Activated CD4-positive, alpha-beta T cell treated with anti-CD3 and anti-CD28 coated beads for 1 hour (primary cell): Measurements from ENCODE around the gene DEGS1.
A peak's percentile ranks its signal among the peaks of the same experiment; 100 is the strongest.
"Not testable (repeated sequence)": the region's sequence is repeated elsewhere in the genome, so short reads cannot be mapped to it uniquely, and the experiment has no call there.

Experiments
- DNase-seq: peaks from one replicate; pipeline ENCODE4 v3.0.0-alpha.2; 2020

The DEGS1 gene

DNA sequence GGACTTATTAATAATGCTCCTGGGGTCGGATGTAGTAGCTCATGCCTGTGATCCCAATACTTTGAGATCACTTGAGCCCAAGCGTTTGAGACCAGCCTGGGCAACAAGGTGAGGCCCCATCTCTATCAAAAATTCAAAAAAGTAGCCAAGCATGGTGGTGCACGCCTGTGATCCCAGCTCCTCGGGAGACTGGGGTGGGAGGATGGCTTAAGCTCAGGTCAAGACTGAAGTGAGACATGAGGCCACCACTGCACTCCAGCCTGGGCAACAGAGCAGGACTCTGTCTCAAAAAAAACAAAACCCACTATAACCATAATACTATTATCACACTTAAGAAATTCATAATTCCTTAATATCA, 1.6 kb upstream of the DEGS1 start:
- no peak for DNase-seq

DNA sequence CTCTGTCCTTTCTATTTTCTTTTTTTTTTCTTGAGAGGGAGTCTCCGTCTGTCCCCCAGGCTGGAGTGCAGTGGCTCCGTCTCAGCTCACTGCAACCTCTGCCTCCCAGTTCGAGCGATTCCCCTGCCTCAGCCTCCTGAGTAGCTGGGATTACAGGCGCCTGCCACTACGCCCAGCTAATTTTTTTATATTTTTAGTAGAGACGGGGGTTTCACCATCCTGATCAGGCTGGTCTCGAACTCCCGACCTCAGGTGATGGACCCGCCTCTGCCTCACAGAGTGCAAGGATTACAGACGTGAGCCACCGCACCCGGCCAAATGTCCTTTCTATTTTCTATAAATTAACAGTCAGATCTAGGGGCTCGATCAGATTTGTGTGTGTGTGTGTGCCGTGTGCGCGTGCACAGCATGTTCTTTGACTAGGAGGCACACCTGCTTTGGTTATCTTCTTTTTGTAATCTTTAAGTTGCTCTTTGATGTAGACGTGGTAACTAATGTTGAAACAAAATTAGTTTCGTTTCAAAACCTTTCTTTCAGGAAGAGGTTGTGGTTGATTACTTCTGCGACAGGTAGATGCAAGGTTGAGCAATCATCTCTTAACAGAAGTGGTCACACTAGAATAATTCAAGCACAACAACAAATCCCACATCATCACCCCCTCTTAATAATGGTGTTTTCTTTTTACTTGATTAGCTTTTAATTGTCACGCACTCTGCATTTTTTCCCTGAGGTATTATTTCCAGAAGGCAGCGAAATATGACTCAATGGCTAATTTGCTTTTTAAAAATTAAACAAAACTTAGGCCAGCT, 779 bp upstream of the DEGS1 start:
- DNase-seq, result peak; percentile 29

DNA sequence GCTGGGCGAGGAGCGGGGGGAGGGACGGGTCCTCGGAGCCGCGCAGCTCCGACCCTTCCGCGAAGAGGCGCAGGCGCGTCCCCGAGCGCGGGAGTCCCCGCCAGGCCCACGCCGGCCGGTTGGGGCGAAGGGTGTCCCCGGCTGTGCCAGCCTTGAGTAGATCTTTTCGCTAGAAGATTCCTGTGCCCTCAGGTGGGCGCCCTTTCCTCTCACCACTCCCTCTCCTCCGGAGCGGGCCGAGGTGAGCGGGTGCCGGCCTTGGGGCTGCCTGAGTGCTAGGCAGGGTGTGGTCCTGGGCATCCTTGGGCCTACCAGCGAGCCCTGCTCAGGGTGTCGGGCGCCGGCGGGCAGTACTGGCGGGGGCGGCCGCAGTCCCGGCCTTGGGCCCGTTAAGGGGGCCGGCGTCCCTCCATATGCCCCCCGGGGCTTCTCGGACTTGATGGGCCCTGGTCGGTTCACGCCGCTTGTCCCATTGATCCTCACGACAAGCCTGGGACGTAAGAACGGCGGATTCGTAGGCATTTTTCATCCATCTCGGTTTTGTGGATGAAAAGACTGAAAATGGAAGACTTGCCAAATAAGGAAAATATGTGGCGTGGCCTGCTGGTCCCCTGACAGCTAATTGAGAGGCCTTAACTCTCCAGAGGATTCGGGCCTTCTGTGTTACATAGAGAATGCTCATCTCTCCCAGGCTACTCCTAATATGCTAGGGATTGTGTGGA, 712 bp downstream of the DEGS1 start:
- peak; percentile 40 for DNase-seq

DNA sequence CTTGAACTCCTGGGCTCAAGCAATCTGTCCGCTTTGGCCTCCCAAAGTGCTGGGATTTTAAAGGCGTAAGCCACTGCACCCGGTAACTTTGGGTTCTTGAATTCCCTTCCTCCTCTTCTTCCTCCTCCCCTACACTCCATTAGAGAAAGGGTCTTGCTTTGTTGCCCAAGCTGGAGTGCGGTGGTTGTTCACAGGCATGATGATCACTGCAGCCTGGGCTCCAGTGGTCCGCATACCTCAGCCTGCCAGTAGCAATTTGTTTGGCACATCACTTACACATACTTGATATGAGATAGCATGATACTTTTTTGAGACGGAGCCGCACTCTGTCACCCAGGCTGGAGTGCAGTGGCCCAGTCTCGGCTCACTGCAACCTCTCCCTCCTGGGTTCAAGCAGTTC, 2.2 kb downstream of the DEGS1 start:
- no peak for DNase-seq

DNA sequence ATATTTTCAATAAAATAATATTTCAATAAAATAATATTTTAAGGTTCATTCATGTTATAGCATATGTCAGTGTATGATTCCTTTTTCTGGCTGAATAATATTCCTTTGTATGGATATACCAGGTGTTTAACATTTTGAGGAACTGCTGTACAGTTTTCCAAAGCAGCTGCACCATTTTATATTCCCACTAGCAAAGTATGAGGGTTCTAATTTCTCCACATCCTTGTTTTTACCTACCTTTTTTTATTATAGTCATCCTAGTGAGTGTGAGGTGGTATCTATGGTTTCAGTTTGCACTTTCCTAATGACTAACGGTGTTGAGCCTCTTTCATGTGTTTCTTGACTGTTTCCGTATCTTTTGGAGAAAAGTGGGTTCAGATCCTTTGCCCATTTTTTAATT, 5.2 kb downstream of the DEGS1 start:
- DNase-seq, result no peak

DNA sequence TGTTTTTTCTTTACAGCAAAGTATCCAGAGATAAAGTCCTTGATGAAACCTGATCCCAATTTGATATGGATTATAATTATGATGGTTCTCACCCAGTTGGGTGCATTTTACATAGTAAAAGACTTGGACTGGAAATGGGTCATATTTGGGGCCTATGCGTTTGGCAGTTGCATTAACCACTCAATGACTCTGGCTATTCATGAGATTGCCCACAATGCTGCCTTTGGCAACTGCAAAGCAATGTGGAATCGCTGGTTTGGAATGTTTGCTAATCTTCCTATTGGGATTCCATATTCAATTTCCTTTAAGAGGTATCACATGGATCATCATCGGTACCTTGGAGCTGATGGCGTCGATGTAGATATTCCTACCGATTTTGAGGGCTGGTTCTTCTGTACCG, 6.5 kb downstream of the DEGS1 start:
- DNase-seq, result no peak

DNA sequence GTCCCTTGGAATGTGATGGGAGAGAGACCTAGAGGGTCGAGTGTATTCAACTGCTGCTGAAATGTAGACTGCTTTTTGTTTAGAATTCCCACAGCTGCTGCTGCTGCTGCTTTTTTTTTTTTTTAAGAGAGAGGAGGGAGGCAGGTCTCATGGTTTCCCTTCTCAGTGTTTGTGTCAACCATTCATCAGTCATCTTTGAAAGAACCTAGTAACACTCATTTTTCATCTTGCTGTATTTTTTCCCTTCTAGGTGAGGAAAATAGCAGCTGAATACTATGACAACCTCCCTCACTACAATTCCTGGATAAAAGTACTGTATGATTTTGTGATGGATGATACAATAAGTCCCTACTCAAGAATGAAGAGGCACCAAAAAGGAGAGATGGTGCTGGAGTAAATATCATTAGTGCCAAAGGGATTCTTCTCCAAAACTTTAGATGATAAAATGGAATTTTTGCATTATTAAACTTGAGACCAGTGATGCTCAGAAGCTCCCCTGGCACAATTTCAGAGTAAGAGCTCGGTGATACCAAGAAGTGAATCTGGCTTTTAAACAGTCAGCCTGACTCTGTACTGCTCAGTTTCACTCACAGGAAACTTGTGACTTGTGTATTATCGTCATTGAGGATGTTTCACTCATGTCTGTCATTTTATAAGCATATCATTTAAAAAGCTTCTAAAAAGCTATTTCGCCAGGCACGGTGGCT, 9.2 kb downstream of the DEGS1 start:
- DNase-seq, result no peak

DNA sequence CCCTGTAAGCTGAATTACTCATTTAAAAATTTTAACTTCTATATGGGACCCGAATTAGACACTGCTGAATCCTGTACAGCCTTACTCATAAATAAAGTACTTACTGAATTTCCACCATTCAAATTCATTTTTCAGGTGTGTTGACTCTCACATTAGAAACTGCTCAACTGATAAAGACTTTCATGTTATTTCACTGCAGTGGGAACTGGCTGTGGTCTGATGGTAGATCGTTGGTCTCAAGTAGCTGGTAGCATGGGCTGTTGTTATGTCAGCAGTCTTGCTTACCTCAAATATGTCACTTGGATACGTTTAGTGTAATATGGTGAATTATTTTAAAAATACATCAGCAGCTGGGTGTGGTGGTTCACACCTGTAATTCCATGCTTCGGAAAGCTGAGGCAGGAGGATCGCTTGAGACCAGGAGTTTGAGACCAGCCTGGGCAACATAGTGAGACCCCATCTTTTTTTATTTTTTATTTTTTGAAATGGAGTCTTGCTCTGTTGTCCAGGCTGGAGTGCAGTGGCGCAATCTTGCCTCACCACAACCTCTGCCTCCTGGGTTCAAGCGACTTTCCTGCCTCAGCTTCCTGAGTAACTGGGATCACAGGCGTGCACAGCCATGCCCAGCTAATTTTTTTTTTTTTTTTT, 10.4 kb downstream of the DEGS1 start:
- no peak for DNase-seq

DNA sequence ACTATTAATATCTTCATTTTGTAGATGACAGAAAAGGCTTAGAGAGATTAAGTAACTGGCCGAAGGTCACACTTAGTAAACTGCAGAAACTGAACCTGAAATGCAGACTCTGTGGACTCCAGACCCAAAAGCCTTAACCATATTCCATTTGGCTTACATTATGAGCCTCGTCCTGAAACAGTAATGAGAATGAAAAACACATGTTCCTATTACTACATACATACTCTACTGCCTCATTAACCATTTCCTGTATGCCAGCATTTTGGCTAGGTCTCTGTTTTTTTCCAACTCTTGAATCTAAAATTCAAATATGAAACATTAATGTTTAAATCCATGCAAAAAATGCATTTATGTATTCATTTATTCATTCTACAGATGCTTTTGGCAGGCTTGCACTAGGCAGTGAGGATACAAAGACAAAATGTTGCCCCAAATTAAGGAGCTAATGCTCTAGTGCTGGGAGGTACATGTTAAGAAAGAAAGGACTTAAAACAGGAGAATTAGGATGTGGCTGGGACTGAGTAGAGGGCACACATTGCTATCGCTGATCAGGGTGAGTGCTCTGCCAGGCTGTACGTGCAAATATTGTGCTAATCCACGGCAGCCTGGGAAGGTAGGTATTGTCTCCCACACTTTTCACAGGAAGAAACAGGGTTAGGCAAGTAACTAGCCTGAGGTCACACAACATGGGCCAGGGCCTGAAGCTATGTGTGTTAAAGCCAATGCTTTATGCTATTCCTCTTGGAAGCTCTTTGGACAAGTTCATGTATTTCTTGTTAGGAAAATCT, 14.0 kb downstream of the DEGS1 start:
- no peak for DNase-seq

DNA sequence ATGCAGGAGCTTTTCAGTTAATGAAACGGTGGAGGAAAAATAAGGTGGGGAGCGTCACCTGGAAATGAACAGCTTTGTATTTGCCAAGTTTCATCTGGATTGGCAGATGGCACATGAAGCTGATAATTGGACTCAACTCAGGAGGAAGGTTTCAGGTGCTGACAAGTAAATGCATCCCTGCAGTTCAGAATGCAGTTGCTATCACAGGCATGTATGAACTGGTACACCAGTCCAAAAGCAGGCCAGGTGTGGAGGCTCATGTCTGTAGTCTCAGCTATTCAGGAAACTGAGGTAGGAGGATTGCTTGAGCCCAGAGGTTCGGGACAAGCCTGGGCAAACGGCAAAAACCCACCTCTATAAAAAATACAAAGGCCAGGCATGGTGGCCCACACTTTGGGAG, 15.5 kb downstream of the DEGS1 start:
- no peak for DNase-seq

DNA sequence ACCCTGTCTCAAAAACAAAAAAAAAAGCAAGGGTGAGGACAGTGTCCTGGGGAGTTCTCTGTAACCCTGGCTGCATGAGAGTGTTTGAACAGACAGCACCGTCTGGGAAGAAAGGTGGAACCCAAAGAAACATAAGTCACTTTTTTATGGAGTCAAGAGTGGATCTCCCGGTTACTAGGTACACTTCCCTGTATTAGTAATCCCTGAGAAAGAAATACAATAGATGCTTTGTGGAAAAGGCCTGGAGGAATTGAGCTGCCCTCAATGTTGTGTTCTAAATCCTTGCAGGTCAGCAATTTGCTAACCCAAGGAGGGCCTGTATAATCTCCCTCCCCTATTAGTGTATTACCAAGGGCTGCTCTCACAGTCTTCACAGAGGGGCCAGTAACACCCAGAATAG, 16.6 kb downstream of the DEGS1 start:
- no peak for DNase-seq

DNA sequence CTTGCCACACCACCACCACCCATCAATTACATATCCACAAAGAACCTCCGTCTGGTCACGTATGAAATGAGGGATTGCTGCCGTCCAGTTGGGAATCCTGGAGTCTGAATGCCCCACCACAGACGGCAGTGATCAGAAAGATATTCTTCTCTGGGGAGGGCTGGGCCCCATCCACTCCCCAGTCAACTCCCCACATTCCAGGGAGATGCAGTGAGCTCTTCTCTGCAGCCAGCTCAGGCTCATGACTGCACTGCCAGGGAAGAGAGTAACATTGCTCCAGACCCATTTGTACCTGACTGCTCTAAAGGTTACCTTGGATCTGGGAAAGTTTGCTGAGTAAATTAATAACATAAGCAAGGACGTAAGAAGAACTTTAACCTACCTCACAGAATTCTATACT, 18.3 kb downstream of the DEGS1 start:
- DNase-seq, result no peak

DNA sequence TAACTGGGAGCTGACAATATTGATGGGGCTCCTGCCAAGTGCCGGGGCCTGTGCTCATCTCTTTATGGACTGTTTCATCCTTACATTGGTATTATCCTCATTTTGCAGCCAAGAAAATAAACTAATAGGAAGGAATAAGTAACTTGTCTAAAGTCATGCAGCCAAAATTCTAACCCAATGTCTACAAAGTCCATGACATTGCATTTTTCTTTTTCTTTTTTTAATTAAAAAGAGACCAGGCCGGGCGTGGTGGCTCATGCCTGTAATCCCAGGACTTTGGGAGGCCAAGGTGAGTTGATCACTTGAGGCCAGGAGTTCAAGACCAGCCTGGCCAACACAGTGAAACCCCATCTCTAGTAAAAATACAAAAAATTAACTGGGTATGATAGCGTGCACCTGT, 18.8 kb downstream of the DEGS1 start:
- DNase-seq, result no peak

DNA sequence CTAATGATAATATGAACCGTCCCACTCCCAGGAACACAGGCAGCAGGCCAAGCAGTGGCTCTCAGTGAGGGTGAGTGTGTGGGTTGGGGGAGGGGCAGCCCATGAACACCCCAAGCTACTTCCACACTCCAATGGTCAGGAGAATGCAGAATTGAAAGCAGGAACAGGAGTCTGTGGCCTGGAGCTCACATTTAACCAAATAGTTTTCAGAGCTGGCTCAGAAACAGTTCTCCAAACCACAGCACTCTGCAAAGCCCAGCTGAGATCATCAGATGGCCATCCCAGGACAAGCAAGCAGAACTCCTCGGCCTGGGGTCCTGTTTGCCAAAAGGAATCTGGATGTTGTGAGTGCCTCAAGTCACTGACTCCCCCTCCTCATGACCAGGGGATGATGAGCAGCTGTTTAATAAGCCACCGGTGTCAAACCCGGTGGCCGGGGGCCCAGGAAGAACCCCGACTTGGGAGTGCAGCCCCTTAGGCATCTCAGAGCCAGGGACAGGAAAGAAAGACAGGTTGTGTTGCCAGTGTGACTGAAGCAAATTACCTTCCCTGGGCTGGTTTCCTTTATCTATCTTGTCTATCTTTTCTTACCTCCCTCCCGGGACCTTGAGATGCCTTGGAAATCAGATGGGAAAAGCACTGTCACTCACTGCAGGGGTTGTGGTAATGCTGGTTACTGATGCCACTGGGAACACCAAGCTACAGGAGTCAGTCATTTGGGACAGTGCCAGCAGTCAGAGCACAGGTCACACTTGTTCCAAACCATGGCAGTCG, 20.4 kb downstream of the DEGS1 start:
- no peak for DNase-seq

DNA sequence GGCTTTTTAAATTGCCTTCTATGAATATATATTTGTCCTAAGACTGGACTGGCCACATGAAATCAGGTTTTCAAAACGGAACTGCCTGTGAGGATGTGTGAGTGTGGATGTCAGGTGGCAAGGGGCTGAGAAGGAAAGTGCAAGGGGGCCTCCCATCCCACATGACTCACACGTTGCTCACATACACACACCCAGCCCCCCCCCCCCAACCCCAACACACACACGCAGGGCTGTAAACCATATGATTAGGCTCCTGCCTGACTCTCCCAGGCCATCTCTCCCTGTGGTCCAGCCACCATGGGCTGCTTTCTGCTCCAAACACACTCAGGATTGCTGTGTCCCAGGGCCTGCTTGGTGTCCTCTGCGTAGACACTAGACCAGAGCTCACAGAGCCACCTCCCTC, 22.4 kb downstream of the DEGS1 start:
- no peak for DNase-seq

DNA sequence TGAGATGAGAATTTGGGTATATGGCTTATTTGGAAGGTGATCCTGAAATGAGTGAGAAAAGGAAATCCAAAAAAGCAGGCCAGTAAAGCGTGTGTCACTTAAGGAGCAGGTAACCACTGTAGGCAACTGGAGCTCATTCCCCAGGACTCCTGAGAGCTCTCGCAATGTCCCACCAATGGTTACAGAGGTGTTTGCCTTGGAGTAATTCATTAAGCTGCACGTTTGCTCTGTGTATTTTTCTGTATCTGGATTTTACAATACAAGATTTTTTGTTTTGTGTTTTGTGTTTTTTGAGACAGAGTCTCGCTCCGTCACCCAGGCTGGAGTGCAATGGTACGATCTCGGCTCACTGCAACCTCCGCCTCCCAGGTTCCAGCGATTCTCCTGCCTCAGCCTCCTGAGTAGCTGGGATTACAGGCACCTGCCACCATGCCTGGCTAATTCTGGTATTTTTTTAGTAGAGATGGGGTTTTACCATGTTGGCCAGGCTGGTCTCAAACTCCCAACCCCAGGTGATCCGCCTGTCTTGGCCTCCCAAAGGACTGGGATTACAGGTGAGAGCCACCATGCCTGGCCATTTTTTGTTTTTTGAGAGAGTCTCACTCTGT, 23.0 kb downstream of the DEGS1 start:
- DNase-seq, result not testable (repeated sequence)

DNA sequence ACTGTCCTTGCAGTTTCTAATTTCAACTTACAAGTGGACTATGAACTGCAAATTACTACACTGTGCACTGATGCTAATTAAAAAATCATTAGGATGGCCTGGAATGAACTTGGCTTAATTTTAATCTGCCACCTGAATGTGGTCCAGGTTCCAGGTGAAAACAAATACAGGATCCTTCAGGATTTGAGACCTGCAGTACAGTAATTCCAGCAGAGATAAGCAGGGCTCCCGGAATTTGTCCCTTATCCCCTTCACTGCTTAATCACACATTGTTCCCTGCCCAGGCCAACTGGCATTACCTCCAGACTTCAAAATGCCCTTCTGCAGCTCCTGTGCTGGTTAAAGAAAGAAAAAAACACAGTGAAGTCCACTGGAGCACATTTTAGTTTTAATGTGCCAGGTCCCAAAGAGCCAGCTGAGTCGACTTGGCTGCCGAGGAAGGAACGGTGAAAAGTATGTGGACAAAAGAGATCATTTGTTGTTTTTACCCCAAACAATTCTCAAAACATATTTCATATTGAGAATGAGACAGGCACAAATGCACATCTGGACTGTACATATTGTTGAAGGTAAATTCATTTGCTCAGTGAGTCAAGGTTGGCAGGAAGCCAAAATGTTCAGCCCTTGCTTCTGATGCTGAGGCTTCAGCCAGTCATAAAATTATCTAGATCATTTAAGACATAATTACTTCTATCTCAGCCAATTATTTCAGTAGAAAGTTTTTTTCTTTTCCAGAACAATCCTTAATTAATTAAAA, 28.3 kb downstream of the DEGS1 start:
- DNase-seq, result no peak

DNA sequence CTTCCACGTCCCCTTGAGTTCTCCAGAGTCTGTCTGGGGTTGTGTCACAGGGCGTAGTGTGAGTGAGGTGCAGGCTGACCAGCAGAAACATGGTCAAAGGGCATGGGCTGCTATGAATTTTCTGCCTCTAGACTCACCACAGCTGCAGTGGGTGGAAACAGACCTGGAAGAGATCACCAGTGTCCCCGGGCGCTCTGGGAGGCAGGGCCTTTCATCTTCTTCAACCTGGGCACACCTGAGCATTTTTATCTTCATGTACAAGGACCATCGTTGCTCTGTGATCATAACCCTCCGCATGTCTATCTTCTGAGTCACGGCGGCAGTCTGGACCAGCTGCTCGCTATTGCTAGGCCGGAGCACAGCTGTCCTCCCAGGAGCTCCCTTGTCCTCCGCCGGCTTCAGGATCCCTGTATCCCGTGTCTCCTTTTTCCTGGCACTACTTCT, 29.6 kb downstream of the DEGS1 start:
- DNase-seq, result no peak

DNA sequence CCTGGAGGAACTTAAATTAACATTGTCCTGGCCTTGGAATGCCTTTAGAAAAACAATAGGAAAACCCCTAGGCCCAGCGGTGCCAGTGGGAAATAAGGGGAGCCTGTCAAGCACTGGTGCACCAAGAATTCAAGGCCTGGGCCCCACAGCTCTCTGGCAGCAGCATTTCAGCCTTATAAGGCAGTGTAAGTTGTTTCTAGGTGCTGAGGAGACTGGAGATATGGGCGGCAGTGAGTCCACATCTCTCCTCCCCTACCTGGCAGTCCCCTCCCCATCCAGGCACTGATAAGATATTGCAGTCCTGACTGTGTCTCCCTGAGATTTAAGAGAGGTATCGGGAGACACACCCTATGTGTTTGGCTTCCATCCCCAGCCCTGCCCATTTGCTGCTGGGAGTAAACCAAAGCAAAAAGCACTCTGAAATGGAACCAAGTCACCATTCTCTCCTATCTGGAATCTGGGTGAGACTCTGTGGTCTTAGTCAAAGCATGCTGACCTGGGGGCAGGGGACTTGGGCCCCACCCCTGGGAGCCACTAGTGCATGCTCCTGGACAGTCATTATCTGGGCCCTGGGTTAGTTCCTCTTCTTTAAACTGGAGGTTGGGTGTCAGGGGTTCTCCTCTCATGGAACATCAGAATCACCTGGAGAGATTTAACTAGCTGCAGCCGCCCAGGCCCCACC, 30.5 kb downstream of the DEGS1 start:
- DNase-seq, result no peak

DNA sequence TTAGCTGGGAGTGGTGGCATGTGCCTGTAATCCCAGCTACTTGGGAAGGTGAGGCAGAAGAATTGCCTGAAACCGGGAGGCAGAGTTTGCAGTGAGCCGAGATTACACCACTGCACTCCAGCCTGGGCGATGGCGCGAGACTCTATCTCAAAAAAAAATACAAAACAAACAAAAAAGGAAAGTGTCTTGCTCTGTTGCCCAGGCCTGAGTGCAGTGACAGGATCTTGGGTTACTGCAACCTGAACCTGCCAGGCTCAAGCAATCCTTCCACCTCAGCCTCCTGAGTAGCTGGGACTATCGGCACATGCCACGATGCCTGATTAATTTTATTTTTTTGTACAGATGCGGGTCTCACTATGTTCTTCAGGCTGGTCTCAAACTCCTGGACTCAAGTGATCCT, 33.3 kb downstream of the DEGS1 start:
- DNase-seq, result no peak
